GM18868 (cell line): ENCODE data around the gene UBXN2A.
"Not testable (repeated sequence)": the region's sequence is repeated elsewhere in the genome, so short reads cannot be mapped to it uniquely, and the experiment has no call there.

ENCODE experiments used
- ATAC-seq: cut with Tn5 transposase; IDR thresholded peaks from one replicate; pipeline ENCODE4 v1.9.1; 2021; ENCODE audit warnings: mild to moderate bottlenecking, moderate library complexity; ENCODE audit not compliant: unreplicated experiment

The UBXN2A gene

GRCh38 chr2:24043133-24043532 is 102.9 kb downstream of the UBXN2A start:
- not testable (repeated sequence) for ATAC-seq

- no peak for ATAC-seq
Measured at GRCh38 chr2:24045511-24046508, 105.5 kb downstream of the UBXN2A start.

- no peak for ATAC-seq
Measured at GRCh38 chr2:24046599-24046929, 106.3 kb downstream of the UBXN2A start.

- ATAC-seq: peak; percentile 99
Measured at GRCh38 chr2:24046930-24047702, 106.9 kb downstream of the UBXN2A start, which contains the start of gene WDCP. TSS of gene WDCP (minus strand) at chr2:24047391. CDS start at chr2:24039494, 7,897 bp downstream.

GRCh38 chr2:24047703-24048033 is 107.4 kb downstream of the UBXN2A start:
- ATAC-seq: peak; percentile 2

GRCh38 chr2:24048769-24049484 is 108.7 kb downstream of the UBXN2A start:
- no peak for ATAC-seq

GRCh38 chr2:24049485-24050021 is 109.3 kb downstream of the UBXN2A start, which contains the start of gene FKBP1B:
TSS of gene FKBP1B (plus strand) at chr2:24049741. CDS start at chr2:24049850, 109 bp downstream.
- ATAC-seq: no peak

GRCh38 chr2:24050041-24050979 is 110.0 kb downstream of the UBXN2A start:
- ATAC-seq: no peak

- ATAC-seq: no peak
Measured at GRCh38 chr2:24051833-24052232, 111.6 kb downstream of the UBXN2A start.

- no peak for ATAC-seq
Measured at GRCh38 chr2:24052951-24053350, 112.7 kb downstream of the UBXN2A start.
